Lower leg skin (tissue), 3 donors: ENCODE measurements around the gene FAF2.

ENCODE experiments used
- CTCF ChIP-seq, 3 donors: fragments of 450-650 bp; IDR thresholded peaks; one replicate each; pipeline ENCODE4 v1.5.1; 2016; ENCODE audit warnings: antibody characterized with exemption in 3 of 3, mild to moderate bottlenecking in 3 of 3, moderate library complexity in 2 of 3
- POLR2A ChIP-seq, 2 donors: fragments of 450-650 bp; IDR thresholded peaks; one replicate each; pipeline ENCODE4 v1.6.1; 2016 to 2017; ENCODE audit warnings: antibody characterized with exemption in 2 of 2, mild to moderate bottlenecking in 1 of 2, moderate library complexity in 1 of 2

GRCh38 chr5:176545388-176545736 is 97.2 kb downstream of the FAF2 start:
- no peak for TF ChIP-seq POLR2A (IDR thresholded peaks at IDR 0.05)
- TF ChIP-seq CTCF (IDR thresholded peaks at IDR 0.05): no peak
